HG02970 (cell line): ENCODE results near the gene IDH3A.

Source experiments
- ATAC-seq: cut with Tn5 transposase; IDR thresholded peaks from one replicate; pipeline ENCODE4 v1.9.1; 2021; ENCODE audit warnings: mild to moderate bottlenecking, moderate library complexity, moderate number of reproducible peaks; ENCODE audit not compliant: unreplicated experiment, low FRiP score

IDH3A gene

DNA sequence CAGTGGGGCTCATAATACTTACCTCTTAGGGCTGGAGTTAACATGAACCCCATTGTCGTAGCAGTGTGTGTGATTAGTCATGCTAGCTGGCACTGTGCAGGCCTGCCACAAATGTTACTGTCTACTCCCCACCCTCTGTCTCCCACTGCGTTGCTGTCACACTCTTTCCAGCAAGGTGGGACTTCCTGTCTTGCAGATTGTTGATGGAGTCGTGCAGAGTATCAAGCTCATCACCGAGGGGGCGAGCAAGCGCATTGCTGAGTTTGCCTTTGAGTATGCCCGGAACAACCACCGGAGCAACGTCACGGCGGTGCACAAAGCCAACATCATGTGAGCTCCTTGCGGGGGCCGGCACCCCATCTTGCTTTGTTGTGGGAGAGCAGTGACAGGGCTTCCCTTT lies 12.9 kb downstream of the IDH3A start:
- ATAC-seq, result no peak

DNA sequence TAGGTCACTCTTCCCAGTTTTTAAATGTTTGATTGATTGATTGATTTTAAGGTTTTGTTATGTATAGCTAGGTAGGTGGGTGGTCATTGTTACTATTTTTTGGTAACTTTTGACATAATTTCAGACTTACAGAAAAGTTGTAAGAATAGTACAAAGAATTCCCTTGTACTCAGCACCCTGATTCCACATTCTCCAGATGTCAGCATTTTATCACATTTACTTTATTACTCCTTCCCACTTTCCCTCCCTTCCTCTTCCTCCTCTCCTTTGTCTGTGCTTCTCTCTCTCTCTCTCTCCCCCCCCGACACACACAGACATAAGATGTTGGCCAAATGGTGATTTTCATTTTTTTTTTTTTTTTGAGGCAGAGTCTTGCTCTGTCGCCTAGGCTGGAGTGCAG lies 14.8 kb downstream of the IDH3A start:
- no peak for ATAC-seq

DNA sequence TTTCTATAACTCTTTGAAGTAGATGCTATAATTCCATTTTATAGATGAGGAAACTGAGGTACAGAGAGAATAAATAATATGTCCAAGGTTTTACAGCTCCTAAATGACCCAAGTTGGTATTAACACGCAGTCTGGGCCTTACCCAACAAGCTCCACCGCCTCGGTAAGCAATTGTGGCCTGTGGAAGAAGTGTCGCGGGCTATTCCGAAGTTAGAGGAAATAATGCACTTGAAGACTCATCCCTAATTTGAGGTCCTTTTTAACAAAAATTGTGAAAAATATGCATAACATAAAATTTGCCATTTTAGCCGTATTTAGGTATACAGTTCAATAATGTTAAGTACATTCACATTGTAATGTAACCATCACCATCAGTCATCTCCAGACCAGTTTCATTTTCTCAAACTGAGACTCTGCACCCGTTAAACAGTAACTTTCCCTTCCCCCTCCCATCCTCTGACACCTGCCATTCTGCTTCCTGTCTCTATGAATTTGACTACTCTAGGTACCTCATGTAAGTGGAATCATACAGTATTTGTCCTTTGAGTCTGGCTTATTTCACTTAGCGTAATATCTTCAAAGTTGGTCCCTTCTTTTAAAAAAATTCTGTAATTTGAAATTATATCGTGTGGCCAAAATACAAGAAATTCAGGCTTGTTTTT lies 18.2 kb downstream of the IDH3A start:
- ATAC-seq, result peak; percentile 57

DNA sequence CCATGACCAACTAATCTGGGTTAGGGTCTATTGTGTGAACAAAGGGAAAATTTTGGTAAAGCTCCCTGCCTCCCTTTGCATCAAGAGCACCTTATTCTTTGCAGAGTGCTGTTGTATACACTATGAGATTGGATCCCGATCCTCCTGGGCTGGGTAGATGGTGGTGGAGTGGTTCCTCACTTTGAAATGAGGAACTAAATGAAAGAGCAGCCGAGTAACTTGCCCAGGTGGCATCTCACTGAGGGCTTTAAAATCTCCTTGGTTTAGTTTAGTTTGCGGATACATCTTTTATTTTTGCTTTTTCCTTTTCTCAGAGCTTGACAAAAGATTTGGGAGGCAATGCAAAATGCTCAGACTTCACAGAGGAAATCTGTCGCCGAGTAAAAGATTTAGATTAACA lies 19.4 kb downstream of the IDH3A start:
- ATAC-seq, result no peak

DNA sequence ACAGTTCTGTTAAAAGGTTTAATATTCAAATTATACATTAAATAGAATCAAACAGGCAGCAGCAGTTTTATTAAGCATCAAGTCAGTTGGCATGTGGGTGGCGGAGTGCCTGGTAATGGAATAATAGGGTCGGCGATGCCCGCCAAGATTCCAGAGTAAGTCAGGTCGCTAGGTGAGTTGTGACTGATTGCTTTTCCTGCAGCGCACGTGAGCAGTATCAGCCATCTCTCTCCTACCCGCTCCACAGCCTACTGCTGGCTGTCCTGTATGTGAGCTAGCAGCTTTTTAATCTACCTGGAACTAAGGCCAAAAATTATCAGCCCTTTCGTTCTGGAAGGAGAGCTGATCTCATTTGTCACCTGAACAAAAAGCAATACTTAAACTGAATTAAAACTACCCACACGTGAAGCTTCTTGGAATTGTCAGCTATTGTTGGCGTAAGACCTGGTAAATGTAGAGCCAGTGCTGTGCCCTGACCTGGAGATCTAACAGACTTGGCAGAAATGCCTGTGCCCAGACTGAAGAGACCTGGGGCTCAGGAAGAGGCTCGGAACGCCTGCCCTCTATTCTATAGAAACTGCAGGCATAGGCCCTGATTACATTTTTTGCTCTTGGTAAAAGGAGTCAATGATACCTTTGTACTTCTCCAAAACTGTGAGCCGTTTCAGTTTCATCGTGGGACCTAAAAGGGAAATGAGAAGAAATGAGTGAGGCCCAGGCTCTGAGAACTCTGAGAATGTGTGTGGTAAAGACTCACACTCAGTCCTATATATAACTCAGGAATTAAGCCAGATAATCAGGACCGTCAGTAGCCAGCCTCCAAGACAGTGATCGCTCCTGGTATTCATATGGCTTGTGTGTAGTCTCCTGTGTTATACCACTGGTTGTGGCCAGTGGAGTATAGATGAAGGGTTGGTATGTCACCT lies 21.9 kb downstream of the IDH3A start:
- no peak for ATAC-seq

DNA sequence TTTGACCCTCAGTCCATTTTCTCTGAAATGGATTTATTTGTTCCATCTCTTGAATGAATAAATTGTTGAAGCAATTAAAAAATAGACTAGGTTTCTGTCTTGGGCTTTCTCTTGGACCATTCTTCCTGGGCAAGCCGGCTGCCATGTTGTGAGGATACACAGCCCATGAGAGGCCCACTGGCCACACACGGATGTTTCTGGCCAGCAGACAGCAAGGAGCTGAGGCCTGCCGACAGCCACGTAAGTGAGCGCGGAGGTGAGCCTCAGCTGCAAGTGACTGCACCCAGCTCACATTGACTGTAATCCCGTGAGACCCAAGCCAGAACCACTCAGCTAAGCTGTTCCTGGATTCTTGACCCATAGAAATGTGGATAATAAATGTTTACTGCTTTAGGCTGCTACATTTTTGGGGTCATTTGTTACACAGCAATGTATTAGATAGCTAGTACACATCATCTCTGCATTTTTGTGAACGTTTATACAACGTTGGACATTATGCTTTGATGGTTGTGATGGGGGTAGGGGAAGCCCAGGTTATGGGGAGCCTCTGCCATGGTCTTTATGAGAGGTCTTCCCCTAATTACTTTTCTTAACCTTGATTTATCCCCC lies 22.8 kb downstream of the IDH3A start:
- ATAC-seq, result no peak

DNA sequence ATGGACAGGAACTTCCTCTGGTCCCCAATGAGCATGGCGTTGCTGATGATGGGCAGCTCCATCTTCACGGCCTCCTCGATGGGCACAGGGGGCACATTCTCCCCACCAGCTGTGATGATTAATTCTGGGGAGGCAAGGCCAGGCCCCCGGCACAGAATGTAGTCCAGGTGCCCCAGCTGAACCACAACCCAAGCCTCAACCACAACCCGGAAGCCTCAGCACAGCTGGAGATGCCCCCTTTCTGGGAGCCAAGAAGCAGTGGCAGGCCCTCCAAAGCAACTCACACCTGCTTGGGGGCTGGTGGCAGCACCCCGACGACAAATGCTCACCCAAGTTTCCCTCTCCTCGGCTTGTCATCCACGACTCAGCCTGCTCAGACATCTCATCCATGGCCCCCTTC lies 25.2 kb downstream of the IDH3A start:
- ATAC-seq, result no peak

DNA sequence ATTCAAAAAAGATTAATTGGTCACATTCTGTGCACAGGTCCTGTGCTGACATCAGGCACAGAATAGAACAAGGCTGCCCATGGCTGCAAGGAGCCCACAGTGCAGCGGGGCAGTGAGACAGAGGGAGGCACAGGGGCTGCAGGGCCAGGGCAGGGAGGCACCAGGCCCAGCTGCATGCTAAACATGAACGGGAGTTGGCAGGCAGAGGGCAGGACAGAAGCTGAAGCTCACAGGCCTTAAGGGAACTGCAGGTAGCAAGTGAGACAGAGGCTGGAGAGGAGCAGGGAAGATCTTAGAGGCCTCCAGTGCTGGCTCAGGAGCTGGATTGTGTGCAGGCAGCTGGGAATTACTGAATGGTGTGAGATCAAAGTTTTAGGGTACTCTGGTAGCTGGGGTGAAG lies 26.2 kb downstream of the IDH3A start:
- no peak for ATAC-seq

DNA sequence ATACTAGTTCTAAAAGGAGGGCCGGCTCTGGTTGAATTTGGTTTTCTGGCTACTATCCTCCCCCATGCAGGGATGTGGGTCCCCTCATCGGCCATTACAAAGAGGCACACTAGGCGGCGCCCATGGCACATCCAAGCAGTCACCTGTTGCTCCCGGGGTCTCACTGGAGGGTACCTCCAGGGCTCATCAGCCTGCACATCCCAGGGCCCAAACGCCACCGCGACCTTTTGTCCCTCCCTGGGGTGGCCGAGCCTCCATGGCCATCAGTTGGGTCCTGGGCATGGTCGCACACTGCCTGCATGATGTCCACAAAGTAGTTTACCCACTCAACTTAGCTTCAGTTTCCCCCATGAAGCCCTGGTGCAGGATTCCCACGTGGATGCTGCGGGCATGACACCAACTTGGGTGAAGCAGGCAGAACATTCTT lies 28.3 kb downstream of the IDH3A start:
- ATAC-seq, result no peak

DNA sequence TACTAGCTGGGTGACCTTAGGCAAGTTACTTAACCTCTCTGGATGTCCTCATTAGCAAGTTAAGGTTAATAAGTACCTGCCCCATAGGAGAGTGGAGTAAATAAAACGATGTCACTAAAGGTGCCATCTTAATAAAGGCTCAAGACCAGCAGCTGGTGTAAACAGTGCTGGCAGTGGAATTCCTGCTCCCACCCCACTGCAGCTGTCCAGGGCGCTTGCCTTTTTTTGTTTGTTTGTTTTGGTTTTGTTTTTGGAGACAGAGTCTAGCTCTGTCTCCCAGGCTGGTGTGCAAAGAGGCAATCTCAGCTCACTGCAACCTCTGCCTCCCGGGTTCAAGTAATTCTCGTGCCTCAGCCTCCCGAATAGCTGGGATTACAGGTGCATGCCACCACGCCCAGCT lies 28.9 kb downstream of the IDH3A start:
- ATAC-seq, result no peak

DNA sequence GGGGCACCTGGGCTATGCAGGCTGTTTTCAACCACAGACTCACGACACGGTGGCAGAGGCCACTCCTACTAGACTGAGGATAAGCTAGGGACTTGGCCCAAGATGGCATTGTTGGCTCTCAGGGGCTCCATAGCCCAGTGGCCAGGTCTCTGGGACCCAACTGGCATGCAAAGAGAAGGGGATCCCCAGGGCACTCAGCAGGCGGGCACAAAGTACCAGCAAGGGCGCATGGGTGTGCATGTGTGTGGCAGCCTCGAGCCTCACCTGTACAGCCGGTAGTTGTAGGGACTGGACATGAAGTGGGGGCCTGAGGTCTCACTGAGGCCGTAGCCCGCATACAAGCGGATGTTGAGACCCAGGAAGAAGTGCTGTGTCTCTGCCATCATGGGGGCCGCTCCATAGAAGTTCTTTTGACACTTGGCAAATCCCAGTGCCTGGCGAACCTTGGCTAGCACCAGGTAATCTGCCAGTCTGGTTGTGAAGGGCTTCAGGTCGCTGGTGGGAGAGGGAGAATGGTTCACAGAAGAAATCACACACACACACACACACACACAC lies 30.2 kb downstream of the IDH3A start:
- no peak for ATAC-seq

DNA sequence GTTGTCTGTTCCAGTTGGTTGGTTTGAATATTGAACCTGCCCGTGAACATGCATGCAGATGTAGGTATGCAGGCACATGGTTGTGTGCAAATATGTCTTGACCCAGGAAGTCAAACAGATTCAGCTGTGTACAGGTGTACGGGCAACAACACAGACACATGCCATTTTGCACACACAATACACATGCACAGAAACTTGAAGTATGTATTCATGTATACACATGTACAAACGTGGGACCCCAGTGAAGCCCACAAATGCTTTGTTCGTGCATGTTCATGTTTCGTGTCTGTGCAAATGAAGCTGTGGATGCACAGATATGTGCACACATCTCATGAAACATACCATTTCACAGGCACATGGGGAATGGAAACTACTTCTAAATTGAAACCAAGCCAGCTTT lies 30.7 kb downstream of the IDH3A start:
- ATAC-seq, result no peak

DNA sequence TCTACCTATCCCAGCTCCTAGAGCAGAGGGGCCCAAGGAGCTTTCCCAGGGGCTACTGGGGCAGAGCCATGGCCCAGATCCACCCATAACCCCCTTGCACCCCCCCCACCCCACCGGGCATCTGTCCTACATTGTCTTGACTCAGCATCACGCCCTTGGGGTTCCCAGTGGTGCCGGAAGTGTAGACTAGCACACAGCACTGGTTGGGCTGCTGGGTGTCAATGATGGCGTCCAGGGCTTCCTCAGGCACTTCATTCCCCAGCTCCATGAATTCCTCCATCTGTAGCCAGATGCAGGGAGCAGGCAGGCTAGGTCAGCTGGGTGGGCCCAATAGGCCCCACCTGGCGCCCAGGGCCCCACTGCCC lies 33.2 kb downstream of the IDH3A start:
- no peak for ATAC-seq

DNA sequence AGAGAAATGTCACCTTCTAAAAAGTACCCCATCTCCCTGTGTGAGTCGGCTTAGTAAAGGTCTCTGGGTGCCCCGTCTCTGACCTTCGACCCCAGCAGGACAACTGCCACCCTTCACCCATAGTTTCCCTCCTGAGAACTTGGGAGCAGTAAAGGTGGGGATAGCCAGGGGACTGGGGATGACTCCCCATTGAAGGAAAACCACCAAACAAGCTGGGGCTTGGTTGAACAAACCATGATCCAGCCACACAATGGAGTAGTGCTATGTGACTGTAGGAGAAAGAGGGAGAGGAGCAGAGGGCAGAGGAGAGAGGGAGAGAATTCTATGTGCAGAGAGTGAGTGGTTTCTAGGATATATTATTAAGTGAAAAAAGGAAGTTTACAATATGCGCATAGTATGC lies 33.7 kb downstream of the IDH3A start:
- ATAC-seq, result no peak

DNA sequence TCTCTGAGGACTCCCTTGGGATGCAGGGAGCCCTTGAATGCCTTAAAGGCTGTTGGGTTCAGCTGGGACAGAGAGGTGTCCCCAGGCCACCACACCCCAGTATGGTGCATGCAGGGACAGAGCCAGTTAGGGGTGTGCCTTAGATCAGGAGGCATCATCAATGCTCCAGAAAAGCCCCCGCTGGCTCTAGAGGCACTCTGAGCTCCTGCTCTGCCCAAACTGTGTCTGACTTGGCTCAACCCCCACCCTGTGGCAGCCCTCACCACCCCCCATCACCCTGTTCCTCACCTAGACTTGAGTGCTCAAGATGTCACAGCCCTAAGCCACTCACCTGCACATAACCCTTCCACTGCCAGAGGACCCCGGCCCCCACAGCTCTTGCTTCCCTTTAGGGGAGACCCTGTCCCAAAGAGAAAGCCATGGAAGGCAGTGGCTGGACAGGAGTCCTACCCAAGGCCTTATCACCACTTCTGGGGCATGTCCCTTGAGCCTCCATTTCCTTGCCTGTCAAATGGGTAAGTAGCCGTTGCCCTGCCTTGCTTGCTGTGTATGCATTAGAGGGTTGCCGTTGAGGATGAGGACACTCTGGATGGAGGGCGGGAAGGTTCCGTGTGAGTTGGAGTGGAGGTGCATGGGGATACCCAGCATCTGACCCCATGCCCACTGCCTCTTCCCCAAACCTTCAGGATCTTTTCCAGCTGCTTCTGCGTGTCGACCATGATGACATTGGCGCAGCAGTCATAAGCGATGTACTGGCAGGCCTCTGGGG lies 43.8 kb downstream of the IDH3A start:
- no peak for ATAC-seq

DNA sequence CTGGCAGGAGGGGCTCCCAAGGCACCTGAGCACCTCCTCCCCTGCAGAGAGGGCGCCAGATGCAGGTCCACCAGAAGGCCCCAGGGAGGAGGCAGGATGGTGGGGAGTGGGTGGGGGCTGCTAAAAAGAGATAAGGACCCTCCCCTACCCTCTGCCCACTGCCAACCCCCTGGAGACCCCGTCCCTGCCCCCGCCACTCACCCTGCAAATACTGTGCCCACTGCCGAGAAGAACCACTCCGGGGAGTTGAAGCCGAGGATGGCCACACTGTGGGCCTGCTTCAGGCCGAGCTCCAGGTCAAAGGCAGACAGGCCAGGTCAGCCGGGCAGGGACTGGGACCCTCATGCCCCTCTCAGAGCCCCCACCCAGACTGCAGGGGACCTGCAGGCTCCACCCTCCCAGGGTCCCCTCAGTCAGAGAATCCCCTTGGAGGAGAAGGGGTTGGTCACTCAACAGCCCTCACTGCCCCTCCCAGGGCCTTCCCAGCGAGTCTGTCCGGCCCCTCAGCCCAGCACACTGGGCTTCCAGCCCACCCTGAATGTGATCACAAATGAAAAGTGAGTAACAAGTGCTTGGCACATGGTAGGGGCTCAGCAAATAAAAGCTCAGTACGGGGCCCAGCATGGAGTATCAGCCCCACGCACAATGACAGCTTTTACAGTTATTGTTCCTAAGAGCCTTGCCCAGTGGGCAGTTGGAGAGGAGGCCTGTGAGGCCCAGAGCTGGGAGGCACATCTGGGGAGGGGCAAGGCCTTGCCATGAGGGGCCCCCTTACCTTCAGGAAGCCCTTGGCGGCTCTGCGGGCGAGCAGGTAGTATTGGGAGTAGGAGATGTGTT lies 44.8 kb downstream of the IDH3A start:
- ATAC-seq, result no peak

DNA sequence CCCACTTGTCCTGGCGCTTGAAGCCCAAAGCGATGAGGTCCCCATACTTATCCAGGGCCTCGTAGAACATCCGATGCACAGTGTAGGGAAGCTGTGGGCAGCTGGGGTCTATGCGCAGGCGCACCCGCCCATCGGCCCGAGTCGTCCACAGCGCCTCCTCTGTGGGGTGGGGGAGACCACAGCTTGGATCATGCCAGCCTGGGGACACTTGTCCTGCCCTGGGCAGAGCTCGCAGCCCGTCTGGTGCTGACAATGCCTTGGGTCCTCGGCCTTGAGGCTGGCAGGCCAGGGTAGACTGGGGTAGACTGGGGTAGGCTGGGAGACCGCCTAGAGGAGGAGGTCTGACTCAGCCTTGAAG lies 45.4 kb downstream of the IDH3A start:
- no peak for ATAC-seq

DNA sequence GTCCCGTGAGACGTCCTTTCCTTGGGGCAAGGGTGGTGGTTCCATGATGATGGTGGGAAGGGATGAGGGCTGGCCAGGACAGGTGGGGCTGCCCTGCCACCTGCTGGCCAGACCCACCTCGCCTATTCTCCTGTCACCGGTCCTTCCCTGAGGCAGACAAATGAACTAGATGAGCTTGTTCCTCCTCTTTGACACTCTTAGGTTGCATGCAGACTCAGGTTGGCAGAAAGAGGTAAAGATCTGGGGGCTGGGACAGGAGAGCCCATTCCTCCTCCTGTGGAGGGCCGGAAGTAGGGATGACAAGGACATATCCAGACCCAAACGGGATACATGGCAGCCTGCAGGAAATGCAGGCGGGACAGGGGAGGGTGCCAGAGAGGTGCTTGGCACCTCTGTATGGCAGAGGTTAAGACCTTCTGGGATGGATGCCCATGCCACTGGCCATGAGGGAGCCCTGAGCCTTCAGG lies 46.6 kb downstream of the IDH3A start:
- ATAC-seq, result no peak

DNA sequence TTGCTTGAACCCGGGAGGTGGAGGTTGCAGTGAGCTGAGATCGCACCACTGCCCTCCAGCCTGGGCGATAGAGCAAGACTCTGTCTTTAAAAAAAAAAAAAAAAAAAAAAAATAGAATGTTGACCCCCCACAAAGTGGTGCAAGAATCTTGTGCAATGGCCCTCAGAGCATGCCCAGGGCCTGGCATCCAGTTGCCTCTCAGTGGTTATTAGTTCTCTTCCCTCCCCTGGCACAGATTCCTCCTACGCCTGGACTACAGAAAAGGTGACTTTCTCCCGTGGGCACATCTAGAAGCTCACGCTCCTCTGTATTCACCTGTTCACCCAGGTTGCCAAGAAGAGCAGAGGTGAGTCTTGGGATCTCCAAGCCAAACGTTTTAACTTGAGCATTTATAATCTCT lies 48.5 kb downstream of the IDH3A start:
- no peak for ATAC-seq
